Glutamatergic neuron (in vitro differentiated cells): ENCODE results near the gene F12. TPM values are rescaled to one million over a fixed set of nuclear protein-coding genes. Genes with fewer than 3 reads are reported as not detected.

Experiments used
- DNase-seq: peaks from one replicate; pipeline ENCODE4 v3.0.0; 2022
- H3K27ac Mint-ChIP-seq: one replicate; pipeline ENCODE4 v1.8.0; 2020; ENCODE audit warnings: mild to moderate bottlenecking, mixed read lengths, inconsistent platforms; ENCODE audit not compliant: unreplicated experiment
- H3K27me3 Mint-ChIP-seq: one replicate; pipeline ENCODE4 v1.8.0; 2020; ENCODE audit warnings: mild to moderate bottlenecking, moderate library complexity, mixed read lengths, inconsistent platforms; ENCODE audit not compliant: unreplicated experiment
- H3K36me3 Mint-ChIP-seq: one replicate; pipeline ENCODE4 v1.8.0; 2020; ENCODE audit warnings: mild to moderate bottlenecking, mixed read lengths, inconsistent platforms; ENCODE audit not compliant: unreplicated experiment
- H3K4me1 Mint-ChIP-seq: one replicate; pipeline ENCODE4 v1.8.0; 2020; ENCODE audit warnings: mild to moderate bottlenecking, low read depth, mixed read lengths, inconsistent platforms; ENCODE audit not compliant: unreplicated experiment
- H3K4me3 Mint-ChIP-seq: one replicate; pipeline ENCODE4 v1.8.0; 2020; ENCODE audit warnings: mild to moderate bottlenecking, mixed read lengths, inconsistent platforms; ENCODE audit not compliant: unreplicated experiment
- H3K9me3 Mint-ChIP-seq: one replicate; pipeline ENCODE4 v1.8.0; 2020; ENCODE audit warnings: mild to moderate bottlenecking, moderate library complexity, mixed read lengths, inconsistent platforms; ENCODE audit not compliant: unreplicated experiment
- total RNA-seq: library from RNA; stranded (reverse); fragmentation: NEBNext Ultra II Directional; extraction: Animal tissue kit (Norgen Biotek cat#: 25700); gene quantifications from one replicate; pipeline ENCODE4 v1.2.1, GENCODE V29; 2021; ENCODE audit not compliant: unreplicated experiment
- TF ChIP-seq, protein P1 (sequence below): fragments of 200-600 bp; sonication (generic); IDR thresholded peaks from one replicate; pipeline ENCODE4 v1.5.0; 2021; ENCODE audit not compliant: partially characterized antibody, unreplicated experiment

The F12 gene
- total RNA-seq, 1 donor from 2014 or later = 5.4 TPM

DNA sequence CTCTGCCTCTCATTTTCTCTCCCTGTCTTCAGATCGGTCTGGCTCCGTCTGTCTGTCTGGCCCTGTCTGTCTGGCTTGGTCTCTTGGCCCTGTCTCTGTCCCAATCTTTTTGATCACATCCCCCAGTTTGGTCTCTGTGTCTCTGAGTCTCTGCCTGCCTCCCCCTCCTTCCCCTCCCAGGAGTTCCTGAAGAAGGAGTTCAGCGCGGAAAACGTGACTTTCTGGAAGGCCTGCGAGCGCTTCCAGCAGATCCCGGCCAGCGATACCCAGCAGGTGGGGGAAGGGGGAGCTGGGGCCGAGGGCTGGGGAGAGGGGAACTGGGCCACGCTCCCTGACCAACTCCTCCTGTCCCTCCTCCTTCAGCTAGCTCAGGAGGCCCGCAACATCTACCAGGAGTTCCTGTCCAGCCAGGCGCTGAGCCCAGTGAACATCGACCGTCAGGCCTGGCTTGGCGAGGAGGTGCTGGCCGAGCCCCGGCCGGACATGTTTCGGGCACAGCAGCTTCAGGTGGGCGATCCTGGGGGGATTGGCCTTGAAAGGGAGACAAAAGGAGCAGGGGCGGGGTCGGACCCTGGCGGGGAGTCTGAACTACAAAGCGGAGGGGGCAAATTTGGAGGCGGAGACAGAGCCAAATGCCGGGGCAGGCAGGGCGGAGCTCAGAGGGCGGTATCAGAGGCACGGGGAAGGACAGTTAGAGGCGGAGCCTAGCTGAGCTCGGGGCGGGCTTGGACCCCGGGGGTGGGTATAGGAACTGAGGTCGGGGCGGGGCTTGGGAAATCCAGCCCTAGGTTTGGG, 42.6 kb downstream of the F12 start:
- DNase-seq = peak; percentile 87
- peaks cover 16% of the 10 kb centered on the region for H3K4me1 Mint-ChIP-seq
- H3K9me3 Mint-ChIP-seq = peaks cover 4% of the 10 kb centered on the region
- TF ChIP-seq, protein P1, sequence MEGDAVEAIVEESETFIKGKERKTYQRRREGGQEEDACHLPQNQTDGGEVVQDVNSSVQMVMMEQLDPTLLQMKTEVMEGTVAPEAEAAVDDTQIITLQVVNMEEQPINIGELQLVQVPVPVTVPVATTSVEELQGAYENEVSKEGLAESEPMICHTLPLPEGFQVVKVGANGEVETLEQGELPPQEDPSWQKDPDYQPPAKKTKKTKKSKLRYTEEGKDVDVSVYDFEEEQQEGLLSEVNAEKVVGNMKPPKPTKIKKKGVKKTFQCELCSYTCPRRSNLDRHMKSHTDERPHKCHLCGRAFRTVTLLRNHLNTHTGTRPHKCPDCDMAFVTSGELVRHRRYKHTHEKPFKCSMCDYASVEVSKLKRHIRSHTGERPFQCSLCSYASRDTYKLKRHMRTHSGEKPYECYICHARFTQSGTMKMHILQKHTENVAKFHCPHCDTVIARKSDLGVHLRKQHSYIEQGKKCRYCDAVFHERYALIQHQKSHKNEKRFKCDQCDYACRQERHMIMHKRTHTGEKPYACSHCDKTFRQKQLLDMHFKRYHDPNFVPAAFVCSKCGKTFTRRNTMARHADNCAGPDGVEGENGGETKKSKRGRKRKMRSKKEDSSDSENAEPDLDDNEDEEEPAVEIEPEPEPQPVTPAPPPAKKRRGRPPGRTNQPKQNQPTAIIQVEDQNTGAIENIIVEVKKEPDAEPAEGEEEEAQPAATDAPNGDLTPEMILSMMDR = no peak
- H3K36me3 Mint-ChIP-seq = no peaks in the 10 kb centered on the region
- peaks cover 9% of the 10 kb centered on the region for H3K27me3 Mint-ChIP-seq
- H3K27ac Mint-ChIP-seq = peak overlapping the region; percentile 90
- H3K4me3 Mint-ChIP-seq = peak overlapping the region; percentile 87

DNA sequence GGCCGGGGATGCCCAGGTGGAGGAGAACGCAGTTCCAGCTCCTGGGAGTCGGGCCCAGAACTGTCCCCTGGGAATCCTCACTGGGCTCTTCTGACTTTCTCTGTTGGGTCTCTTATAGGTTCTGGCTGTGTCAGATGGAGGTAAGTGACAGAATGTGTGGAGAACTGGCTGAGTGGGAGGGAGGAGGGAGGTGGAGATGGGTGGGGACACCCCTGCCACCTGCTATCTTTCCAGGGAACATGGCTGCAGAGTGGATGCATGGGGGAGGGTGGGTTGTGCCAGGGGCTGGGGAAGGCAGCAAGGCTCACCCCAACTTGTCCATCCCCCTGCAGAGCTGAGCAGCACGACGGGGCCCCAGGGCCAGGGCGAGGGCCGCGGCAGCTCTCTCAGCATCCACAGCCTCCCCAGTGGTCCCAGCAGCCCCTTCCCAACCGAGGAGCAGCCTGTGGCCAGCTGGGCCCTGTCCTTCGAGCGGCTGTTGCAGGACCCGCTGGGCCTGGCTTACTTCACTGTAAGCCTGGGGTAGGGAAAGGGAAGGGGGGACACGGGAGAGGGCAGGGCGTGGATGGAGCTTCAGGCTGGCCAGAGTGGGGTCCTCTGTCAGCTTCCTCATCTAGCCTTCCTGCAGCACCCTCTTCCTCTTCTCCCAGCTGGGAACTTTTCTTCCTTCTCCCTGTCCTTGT, 43.4 kb downstream of the F12 start:
- Mint-ChIP-seq H3K4me3 (peak overlapping the region; percentile 87), H3K4me1 (peaks cover 16% of the 10 kb centered on the region), H3K27me3 (peaks cover 9% of the 10 kb centered on the region), H3K36me3 (no peaks in the 10 kb centered on the region), H3K9me3 (peaks cover 4% of the 10 kb centered on the region), H3K27ac (peak overlapping the region; percentile 90)
- DNase-seq = peak; percentile 62
- TF ChIP-seq, protein P1 = no peak

DNA sequence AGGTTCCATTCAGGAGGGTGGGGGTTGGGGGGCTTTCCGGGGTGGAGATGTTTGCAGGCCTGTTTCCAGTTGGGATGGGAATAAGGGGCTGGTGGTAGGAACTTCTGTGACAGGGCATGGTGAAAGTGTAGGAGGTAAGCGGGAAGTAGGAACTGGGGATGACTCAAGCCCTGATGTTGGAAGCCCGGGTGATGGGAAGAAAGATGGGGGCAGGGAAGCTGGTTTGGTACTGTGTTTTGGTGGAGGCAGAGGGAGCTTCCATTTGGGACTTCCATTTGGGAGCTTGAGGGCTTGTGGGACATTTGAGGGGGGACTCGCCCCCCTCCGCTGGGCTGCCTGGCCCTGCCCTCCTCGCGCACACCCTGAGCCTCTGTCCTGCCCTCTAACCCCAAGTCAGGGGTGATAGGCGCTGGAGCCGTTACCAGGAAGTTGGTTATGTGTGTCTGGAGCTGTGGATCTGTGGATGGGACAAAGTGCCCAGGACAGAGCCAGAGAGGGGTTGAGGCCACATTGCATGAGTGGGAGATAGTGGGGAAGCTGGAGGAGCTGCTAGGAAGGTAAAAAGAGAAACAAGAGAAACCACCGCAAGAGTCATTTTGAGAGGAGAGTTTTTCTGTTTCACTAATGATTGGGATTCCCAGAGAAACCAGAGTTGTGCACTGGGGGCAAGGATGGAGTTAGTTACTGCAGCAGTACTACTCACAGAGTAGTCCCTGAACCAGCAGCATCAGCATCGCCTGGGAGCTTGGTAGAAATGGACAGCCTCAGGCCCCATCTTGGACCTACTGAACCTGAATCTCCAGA, 45.0 kb downstream of the F12 start:
- TF ChIP-seq, protein P1 = no peak
- Mint-ChIP-seq H3K9me3 (peaks cover 4% of the 10 kb centered on the region), H3K27ac (peak overlapping the region; percentile 38), H3K4me1 (peaks cover 12% of the 10 kb centered on the region), H3K27me3 (peaks cover 9% of the 10 kb centered on the region), H3K4me3 (no peak overlapping the region), H3K36me3 (no peaks in the 10 kb centered on the region)
- DNase-seq = no peak

DNA sequence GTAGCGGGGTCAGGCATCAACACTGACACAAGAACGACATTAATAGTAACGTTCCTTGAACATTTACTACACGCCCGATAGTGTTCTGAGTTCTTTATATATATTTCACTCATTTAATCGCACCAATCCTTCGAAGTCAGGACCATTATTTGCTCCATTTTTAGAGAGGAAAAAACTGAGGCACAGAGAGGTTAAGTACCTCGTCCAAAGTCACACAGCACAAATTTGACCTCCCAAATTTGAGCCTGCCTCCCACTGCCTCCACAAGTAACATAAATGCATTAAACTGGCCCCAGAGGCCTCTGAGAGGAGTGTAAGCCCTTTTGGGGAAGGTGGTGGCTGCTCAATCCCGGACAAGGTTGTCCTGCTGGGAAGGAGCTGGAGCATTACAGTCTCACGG, 45.8 kb downstream of the F12 start:
- Mint-ChIP-seq H3K36me3 (no peaks in the 10 kb centered on the region), H3K4me1 (peaks cover 8% of the 10 kb centered on the region), H3K27ac (no peak overlapping the region), H3K27me3 (peaks cover 9% of the 10 kb centered on the region), H3K9me3 (peaks cover 4% of the 10 kb centered on the region), H3K4me3 (no peak overlapping the region)
- DNase-seq = no peak
- TF ChIP-seq, protein P1 = no peak
